Right atrium auricular region (tissue), 2 donors: ENCODE measurements around the gene ST3GAL4. TPM values are rescaled to one million over a fixed set of nuclear protein-coding genes. Genes with fewer than 3 reads are reported as not detected.

ENCODE experiments used
- DNase-seq: peaks from one replicate; pipeline ENCODE4 v3.0.0-alpha.2; 2019; ENCODE audit warnings: low spot score
- H3K27ac ChIP-seq, 2 donors: fragments of 200-600 bp; sonication (generic); 1 replicate in 1 of 2; 2 replicates in 1 of 2; pipeline ENCODE4 v1.5.1; 2016 to 2019
- H3K27me3 ChIP-seq, 2 donors: fragments of 200-600 bp; sonication (generic); one replicate each; pipeline versions ENCODE4 v1.5.1 to v1.6.0; 2017 to 2019
- H3K36me3 ChIP-seq: fragments of 200-600 bp; sonication (generic); one replicate; pipeline ENCODE4 v1.5.1; 2016
- H3K4me1 ChIP-seq, 2 donors: fragments of 200-600 bp; sonication (generic); one replicate each; pipeline versions ENCODE4 v1.5.1 to v1.6.0; 2017 to 2019
- H3K4me3 ChIP-seq, 2 donors: fragments of 200-600 bp; sonication (generic); 1 replicate in 1 of 2; 2 replicates in 1 of 2; pipeline ENCODE4 v1.5.1; 2017 to 2019; ENCODE audit warnings: mild to moderate bottlenecking in 1 of 2, moderate library complexity in 1 of 2
- H3K9me3 ChIP-seq, 2 donors: fragments of 200-600 bp; sonication (generic); one replicate each; pipeline ENCODE4 v1.5.1; 2019
- CTCF ChIP-seq, 2 donors: fragments of 200-600 bp; sonication (generic); IDR thresholded peaks; one replicate each; pipeline ENCODE4 v1.5.1; 2019; ENCODE audit warnings: antibody characterized with exemption in 2 of 2
- total RNA-seq, 2 donors: library from RNA; depleted of rRNA; stranded (reverse); fragments of >200 nt; gene quantifications; one replicate each; pipeline ENCODE4 v1.1.0, GENCODE V29; 2016

Gene ST3GAL4
- total RNA-seq, 2 donors from 2014 or later: 67.5 to 103 TPM

GRCh38 chr11:126456089-126456488, 100.6 kb downstream of the ST3GAL4 start:
- no peaks in the 10 kb centered on the region for H3K36me3 ChIP-seq
- H3K9me3 ChIP-seq: no peaks in the 10 kb centered on the region
- DNase-seq: no peak
- H3K4me1 ChIP-seq: peaks cover 0 to 4% of the 10 kb centered on the region in 2 donors
- H3K27ac ChIP-seq: no peak overlapping the region
- H3K27me3 ChIP-seq: no peaks in the 10 kb centered on the region
- no peak overlapping the region for H3K4me3 ChIP-seq
- no peak for TF ChIP-seq CTCF (IDR thresholded peaks at IDR 0.05)

DNA sequence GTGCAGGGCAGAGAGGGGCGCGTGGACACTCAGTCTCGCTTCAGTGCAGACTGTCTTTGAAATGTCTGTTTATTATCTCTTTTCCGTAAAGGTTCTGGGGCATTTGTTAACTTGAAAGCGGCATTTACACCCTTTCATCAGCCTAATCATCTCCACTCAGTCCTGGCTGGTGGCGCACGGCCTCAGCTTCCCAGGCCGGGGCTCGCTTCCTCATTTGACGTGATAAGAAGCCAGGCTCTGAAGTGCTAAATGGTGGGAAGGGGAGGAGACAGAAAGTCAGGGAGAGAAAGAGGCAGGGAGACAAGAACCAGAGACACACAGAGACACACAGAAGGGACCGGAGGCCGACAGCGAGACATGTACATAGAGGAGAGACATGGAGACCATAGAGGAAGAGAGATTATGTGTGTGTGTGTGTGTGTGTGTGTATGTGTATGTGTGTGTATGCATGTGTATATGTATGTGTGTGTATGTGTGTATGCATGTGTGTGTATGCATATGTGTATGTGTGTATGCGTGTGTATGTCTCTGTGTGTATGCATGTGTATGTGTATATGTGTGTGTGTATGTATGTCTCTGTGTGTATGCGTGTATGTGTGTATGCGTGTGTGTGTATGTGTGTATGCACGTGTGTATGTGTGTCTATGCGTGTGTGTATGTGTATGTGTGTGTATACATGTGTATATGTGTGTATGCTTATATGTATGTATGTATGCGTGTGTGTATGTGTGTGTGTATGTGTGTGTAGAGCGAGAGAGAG, 101.5 kb downstream of the ST3GAL4 start:
- TF ChIP-seq CTCF (IDR thresholded peaks at IDR 0.05): no peak
- Histone ChIP-seq H3K36me3 (no peaks in the 10 kb centered on the region), H3K27me3 (no peaks in the 10 kb centered on the region), H3K4me1 (peaks cover 0 to 4% of the 10 kb centered on the region in 2 donors), H3K27ac (no peak overlapping the region), H3K4me3 (no peak overlapping the region), H3K9me3 (no peaks in the 10 kb centered on the region)
- no peak for DNase-seq

DNA sequence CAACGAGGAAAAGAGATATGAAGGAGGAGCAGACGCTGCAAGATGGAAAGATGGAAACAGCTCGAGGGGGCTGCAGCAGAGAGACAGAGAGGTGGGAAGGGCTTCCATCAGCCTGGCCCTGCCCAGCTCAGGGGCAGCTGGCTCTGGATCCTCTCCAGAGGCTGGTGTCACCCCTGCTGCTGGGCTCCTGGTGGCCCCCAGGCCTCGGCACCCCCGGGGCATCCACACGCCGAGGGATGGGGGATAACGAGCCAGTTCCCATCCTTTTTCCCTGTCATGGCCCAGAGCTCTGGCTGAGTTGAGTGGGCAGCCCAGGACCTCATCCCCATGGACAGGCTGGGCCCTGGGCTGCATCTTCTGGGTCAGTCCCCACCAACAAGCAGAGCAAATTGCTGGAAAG, 102.3 kb downstream of the ST3GAL4 start:
- no peaks in the 10 kb centered on the region for H3K36me3 ChIP-seq
- no peak overlapping the region for H3K27ac ChIP-seq
- no peak overlapping the region for H3K4me3 ChIP-seq
- TF ChIP-seq CTCF (IDR thresholded peaks at IDR 0.05): no peak
- H3K9me3 ChIP-seq: no peaks in the 10 kb centered on the region
- no peaks in the 10 kb centered on the region for H3K27me3 ChIP-seq
- H3K4me1 ChIP-seq: peaks cover 0 to 4% of the 10 kb centered on the region in 2 donors
- no peak for DNase-seq

GRCh38 chr11:126459691-126460281, 104.3 kb downstream of the ST3GAL4 start:
- no peak for DNase-seq
- no peak overlapping the region for H3K4me3 ChIP-seq
- no peaks in the 10 kb centered on the region for H3K36me3 ChIP-seq
- no peaks in the 10 kb centered on the region for H3K27me3 ChIP-seq
- no peaks in the 10 kb centered on the region for H3K9me3 ChIP-seq
- peaks cover 0 to 4% of the 10 kb centered on the region in 2 donors for H3K4me1 ChIP-seq
- TF ChIP-seq CTCF (IDR thresholded peaks at IDR 0.05): no peak
- no peak overlapping the region for H3K27ac ChIP-seq

GRCh38 chr11:126460417-126461095, 105.1 kb downstream of the ST3GAL4 start:
- Histone ChIP-seq H3K4me1 (peaks cover 0 to 12% of the 10 kb centered on the region in 2 donors), H3K27me3 (no peaks in the 10 kb centered on the region), H3K9me3 (no peaks in the 10 kb centered on the region), H3K27ac (no peak overlapping the region), H3K36me3 (no peaks in the 10 kb centered on the region), H3K4me3 (no peak overlapping the region)
- DNase-seq: no peak
- TF ChIP-seq CTCF (IDR thresholded peaks at IDR 0.05): no peak
